GM03348 (cell line): ENCODE results near the gene INAFM1.

Experiments
- DNase-seq: peaks from one replicate; pipeline ENCODE4 v3.0.0; 2012; ENCODE audit warnings: low spot score

INAFM1 gene

DNA sequence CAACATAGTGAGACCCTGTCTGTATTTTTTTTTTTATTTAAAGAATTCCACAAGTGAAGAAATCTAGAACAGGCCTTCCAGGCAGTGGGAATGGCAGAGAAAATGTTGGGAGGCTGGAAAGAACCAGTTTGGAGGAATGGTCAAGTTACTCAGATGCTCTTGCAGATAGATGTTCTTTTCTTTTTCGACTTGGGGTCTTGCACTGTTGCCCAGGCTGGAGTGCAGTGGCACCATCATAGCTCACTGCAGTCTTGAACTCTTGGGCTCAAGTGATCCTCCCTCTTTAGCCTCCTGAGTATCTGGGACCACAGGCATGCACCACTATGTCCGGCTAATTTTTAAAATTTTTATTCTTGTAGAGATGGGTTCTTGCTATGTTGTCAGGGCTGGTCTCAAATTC is 35.6 kb downstream of the INAFM1 start:
- DNase-seq: no peak

DNA sequence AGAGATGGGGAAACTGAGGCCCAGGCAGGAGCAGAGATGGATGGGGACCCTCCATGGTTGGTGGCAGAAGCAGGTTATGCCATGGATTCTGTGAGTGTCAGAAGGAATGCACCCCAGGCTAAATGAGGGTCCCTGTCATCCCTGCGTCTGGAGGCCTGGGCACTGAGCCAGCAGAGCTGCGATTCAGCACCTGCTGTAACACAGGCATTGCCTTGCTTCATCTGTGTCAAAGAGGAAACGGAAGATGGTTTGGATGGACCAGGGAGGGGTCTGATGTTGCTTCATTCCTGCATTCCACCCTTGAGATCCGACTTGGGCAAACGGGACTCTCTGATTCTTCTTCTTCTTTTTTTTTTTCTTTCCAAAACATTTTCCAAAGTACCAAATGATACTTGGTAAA is 36.1 kb downstream of the INAFM1 start:
- DNase-seq: peak; percentile 34

DNA sequence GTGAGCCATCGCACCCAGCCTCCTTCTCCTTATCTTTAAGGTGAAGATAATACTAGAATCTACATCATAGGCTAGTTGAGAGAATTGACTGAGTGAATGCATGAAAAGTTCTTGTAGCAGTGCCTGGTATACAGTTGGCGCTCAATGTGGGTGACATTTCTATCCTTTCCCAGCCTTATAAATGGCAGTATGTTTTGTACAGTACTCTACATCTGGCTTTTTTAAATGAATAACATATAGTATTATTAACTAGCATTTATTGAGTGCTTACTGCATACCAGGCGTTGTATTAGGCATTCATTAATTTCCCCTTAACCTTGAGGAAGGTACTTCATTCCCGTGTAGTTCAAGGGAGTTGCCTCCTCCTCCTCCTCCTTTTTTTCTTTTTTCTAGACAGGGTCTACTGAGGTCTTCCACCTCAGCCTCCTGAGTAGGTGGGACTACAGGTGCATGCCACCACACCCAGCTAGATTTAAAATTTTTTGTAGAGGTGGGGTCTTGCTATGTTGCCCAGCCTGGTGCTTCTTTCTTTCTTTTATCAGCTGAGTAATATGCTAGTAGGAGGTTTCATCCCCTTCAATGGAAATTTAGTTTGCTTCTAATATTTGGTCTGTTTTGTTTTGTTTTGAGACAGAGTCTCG is 37.8 kb downstream of the INAFM1 start:
- no peak for DNase-seq

DNA sequence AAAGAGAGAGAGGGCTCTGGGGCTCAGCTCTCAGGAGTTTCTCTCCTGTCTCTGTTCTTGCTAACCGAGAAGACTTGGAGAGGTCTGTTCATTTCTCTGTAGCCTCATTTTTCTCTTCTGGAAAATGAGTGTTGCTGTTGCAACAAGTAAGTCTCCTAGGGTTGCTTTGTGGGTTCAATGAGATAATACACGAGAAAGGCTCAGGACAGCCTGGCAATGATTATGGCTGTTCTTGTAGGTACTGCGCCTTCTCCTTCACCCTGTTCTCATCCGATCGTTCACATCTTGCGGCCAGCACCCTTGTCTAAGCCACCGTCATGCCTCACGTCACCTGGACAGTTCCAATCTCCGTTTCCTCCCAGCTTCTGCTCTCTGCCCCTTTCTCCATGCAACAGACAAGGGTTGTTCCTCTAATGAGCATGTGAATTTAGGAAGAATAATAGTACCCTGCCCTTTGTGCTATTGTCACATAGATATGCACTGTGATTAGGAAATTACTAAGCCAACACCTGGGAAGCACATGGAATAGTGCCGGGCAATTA is 39.1 kb downstream of the INAFM1 start:
- no peak for DNase-seq

DNA sequence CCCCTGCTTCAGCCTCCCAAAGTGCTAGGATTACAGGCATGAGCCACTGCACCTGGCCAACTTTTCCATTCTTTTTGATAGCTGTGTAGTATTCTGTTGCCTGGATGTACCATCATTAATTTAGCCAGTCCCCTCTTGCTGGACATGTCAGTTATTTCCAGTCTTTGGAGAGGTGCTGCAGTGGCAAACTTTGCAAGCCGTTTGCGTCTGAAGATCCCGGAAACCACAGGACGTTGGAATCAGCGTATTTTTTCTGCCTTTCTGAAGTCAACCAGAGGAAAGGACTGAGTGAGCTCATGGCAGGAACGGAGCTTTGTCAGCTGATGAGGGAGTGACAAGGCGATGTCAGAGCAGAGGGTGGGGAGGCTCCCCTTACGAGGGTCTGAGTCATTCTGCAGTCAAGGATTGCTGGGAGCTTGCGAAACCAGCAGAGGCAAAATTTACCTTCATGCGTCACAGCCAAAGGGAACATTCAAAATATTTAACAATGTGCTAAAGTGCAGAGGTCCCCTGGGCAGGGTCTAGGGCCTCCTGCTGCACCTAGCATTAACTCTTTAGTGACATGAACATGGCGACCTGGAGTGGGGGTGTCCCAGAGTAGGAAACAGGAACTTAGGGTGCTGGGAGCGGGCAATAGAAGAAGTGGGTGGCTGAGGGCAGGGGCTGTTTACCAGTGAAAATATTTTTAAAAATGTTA is 40.6 kb downstream of the INAFM1 start:
- peak; percentile 92 for DNase-seq

DNA sequence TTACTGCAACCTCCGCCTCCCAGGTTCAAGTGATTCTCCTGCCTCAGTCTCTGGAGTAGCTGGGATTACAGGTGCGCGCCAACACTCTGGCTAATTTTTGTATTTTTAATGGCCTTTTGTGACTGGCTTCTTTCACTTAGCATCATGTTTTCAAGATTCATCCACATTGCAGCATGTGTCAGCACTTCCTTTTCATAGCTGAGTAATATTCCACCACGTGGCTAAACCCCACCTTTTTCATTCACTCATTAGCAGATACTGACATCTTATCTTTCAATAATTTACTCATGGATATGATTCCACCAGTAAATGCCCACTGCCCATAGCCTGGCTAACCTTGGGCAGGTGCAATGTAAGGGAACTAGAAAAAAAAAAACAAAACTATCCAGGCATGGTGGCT is 41.8 kb downstream of the INAFM1 start:
- DNase-seq: no peak

DNA sequence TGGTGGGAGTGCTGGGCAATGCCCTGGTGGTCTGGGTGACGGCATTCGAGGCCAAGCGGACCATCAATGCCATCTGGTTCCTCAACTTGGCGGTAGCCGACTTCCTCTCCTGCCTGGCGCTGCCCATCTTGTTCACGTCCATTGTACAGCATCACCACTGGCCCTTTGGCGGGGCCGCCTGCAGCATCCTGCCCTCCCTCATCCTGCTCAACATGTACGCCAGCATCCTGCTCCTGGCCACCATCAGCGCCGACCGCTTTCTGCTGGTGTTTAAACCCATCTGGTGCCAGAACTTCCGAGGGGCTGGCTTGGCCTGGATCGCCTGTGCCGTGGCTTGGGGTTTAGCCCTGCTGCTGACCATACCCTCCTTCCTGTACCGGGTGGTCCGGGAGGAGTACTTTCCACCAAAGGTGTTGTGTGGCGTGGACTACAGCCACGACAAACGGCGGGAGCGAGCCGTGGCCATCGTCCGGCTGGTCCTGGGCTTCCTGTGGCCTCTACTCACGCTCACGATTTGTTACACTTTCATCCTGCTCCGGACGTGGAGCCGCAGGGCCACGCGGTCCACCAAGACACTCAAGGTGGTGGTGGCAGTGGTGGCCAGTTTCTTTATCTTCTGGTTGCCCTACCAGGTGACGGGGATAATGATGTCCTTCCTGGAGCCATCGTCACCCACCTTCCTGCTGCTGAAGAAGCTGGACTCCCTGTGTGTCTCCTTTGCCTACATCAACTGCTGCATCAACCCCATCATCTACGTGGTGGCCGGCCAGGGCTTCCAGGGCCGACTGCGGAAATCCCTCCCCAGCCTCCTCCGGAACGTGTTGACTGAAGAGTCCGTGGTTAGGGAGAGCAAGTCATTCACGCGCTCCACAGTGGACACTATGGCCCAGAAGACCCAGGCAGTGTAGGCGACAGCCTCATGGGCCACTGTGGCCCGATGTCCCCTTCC is 45.5 kb downstream of the INAFM1 start:
- DNase-seq: no peak

DNA sequence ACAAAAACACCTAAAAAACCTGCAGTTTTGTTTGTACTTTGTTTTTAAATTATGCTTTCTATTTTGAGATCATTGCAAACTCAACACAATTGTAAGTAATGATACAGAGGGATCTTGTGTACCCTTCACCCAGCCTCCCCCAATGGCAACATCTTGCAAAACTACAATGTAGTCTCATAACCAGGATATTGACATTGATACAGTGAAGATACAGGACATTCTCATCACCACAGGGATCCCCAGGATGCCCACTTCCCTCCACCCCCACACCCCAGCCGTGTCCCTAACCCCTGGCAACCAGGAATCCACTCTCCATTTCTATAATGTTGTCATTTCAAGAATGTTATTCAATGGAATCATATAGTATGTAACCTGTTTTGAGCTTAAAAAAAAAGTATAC is 46.9 kb downstream of the INAFM1 start:
- DNase-seq: no peak

DNA sequence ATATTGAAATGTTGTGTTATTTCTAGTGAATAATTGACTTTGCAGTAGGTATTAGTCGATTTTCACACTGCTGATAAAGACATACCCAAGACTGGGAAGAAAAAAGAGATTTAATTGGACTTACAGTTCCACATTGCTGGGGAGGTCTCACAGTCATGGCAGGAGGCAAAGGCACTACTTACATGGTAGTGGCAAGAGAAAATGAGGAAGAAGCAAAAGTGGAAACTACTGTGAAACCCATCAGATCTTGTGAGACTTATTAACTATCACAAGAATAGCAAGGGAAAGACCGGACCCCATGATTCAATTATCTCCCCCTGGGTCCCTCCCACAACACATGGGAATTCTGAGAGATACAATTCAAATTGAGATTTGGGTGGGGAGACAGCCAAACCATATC is 47.4 kb downstream of the INAFM1 start:
- no peak for DNase-seq

DNA sequence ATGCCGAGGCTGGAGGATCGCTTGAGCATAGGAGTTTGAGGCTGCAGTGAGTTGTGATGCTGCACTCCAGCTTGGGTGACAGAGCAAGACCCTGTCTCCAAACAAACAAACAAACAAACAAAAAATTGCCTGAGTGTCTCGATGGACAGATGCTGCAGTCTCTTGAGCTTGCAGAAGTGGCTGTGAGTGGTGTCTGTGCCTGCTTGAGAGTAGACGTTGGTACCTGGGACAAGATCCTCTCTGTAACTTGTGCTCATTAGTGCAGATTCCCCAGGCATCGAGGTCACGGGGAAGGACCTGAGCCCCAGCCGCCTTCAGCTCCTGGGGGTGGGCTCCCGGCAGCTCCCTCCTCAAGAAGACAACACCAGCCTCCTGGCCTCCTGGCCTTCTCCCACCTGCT is 48.7 kb downstream of the INAFM1 start:
- DNase-seq: no peak

DNA sequence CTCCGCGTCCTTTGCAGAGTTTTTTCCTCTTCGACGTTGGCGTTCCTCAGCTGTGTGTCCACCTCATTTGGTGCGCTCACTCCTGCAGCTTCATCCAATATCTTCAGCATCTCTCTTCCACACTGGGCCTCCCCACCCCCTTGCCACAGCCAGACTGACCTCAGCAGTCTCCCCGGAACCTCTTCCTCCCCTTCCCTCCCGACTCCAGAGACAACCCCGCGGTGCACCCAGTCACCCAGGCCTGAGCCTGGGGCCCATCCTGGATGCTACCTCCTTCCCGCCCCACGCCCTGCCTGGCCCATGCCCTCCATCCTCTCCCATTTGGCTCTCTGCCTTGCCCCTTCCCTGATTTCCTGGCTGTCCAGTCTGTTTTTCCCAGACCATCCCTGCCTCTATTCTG is 49.2 kb downstream of the INAFM1 start:
- no peak for DNase-seq

DNA sequence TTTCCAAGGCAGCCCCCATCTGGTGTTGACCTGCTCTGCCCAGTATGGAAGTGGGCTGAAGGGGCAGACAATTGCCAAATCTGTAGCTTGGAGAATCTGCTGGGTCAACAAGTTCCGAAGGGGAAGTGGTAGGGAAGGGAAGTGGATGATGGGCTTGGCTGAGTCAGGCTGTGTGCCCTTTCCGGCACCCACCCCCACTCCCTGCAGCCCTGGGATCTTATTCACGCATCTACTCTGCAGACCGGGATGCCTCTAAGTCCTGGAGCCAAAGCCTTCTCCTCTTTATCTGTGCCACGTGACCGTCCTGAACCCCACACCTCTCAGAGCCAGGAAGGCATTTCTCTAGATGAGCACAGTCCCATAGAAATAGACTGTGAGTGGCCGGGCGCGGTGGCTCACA is 49.8 kb downstream of the INAFM1 start:
- DNase-seq: no peak
